Right forelimb (tissue), 1 donor: ENCODE measurements around the gene PLXNB2.
"Not testable (repeated sequence)": the region's sequence is repeated elsewhere in the genome, so short reads cannot be mapped to it uniquely, and the experiment has no call there.

Experiments used
- DNase-seq: peaks from one replicate; pipeline ENCODE4 v3.0.0-alpha.2; 2018

The PLXNB2 gene, protein sequence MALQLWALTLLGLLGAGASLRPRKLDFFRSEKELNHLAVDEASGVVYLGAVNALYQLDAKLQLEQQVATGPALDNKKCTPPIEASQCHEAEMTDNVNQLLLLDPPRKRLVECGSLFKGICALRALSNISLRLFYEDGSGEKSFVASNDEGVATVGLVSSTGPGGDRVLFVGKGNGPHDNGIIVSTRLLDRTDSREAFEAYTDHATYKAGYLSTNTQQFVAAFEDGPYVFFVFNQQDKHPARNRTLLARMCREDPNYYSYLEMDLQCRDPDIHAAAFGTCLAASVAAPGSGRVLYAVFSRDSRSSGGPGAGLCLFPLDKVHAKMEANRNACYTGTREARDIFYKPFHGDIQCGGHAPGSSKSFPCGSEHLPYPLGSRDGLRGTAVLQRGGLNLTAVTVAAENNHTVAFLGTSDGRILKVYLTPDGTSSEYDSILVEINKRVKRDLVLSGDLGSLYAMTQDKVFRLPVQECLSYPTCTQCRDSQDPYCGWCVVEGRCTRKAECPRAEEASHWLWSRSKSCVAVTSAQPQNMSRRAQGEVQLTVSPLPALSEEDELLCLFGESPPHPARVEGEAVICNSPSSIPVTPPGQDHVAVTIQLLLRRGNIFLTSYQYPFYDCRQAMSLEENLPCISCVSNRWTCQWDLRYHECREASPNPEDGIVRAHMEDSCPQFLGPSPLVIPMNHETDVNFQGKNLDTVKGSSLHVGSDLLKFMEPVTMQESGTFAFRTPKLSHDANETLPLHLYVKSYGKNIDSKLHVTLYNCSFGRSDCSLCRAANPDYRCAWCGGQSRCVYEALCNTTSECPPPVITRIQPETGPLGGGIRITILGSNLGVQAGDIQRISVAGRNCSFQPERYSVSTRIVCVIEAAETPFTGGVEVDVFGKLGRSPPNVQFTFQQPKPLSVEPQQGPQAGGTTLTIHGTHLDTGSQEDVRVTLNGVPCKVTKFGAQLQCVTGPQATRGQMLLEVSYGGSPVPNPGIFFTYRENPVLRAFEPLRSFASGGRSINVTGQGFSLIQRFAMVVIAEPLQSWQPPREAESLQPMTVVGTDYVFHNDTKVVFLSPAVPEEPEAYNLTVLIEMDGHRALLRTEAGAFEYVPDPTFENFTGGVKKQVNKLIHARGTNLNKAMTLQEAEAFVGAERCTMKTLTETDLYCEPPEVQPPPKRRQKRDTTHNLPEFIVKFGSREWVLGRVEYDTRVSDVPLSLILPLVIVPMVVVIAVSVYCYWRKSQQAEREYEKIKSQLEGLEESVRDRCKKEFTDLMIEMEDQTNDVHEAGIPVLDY (N-terminal part only)

DNA sequence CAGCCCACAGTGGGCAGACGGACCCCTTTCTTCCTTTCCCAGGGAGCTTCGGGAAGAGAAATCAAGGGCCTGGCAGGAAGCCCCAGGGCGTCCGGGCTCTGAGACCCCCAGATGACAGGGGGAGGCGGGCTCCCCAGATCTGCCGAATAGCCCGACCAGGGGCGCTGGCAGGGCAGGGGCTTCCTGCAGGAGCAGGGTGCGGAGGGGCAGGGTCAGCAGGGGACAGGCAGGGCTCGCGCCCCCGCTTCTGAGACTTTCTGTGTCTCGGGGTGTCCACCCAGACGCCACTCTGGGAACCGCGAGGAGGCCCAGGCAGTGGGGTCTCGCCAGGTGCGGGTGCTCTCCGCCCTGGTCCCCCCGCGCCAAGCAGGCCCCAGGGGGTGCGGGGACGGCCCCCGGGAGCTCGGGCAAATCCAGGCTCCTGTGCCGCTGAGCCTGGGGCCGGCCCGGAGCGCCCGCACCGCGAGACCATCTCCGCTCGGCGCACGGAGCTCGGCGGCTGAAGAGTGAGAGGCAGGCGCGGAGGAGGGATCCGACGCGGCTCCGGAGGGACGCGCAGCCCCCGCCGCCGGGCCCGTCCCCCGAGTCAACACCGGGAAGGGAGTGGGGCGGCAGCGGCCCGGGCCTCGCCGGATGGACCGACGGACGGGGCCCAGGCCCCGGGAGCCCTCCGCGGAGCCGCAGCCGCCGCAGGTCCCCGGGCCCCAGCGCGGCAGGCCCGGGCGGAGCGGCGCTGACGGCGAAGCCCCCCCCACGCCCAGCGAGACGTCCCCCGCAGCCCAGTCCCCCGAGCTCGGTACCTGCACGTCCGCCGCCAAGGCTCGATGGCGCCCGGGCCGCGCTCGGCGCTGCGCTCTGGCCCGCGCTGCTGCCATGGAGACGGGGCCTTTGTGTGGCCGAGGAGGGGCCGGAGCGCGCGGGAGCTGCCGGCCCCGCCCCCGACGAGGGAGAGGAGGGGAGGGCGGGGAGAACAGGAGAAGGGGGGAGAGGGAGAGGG is at the start of gene PLXNB2:
TSS of gene PLXNB2 (minus strand) at position 894 of the 997 bp plus-strand sequence. CDS start 17,062 bp downstream, outside the sequence.
- DNase-seq: peak; percentile 86

GRCh38 chr22:50357222-50357621 is 49.8 kb upstream of the PLXNB2 start:
- DNase-seq: no peak

DNA sequence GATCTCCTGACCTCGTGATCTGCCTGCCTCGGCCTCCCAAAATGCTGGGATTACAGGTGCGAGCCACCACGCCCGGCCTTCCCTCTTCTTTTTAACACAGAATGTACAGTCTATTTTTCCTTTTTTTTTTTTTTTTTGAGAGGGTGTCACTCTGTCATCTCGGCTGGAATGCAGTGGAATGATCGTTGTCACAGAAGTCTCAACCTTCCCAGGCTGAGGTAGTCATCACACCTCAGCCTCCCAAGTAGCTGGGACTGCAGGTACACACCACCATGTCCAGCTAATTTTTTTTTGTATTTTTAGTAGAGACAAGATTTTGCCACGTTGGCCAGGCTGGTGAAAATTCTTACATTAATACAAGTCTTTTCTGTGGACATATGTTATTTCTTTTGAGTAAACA is 48.7 kb upstream of the PLXNB2 start:
- no peak for DNase-seq

DNA sequence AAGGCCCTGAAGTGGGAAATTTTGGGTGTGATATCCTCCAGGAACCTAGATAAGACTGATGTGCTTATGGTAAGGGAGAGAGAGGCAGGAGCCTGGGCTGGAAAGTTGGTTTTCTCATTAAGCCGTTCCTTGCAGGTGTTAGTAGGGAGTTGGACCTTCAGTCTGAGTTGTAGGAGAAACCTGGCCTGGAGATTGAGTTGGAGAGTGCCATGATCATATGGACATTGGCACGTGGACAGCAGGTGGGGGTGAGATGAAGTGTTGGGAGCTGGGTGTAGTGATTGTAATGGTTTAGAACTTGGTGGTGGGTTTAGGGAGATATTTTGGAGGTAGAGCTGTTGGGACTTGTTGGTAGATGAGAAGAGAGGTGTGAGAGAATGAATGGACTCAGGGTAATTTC is 40.6 kb upstream of the PLXNB2 start:
- DNase-seq: no peak

DNA sequence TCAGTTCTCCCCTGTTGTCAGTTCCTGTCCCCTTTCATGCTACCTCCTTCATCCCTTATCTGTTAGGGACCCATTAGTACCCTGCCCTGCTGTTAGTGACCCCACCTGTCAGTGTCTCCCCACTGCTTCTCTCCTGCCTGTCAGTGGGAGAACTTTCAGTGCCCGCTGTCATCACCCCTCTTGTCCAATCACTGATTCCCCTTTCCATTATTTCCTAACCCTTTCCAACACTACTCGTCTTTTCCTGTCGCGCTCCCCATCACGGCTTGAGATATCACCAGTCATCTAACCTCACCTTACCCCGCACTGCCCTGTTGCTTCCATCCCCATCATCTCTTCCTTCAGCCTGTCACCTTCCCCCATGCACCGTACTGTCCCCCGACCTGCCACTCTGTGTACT is 39.7 kb upstream of the PLXNB2 start:
- DNase-seq: no peak

GRCh38 chr22:50346470-50346869 is 39.0 kb upstream of the PLXNB2 start:
- DNase-seq: no peak

- DNase-seq: no peak
Observed at GRCh38 chr22:50343541-50343935, 36.1 kb upstream of the PLXNB2 start.

DNA sequence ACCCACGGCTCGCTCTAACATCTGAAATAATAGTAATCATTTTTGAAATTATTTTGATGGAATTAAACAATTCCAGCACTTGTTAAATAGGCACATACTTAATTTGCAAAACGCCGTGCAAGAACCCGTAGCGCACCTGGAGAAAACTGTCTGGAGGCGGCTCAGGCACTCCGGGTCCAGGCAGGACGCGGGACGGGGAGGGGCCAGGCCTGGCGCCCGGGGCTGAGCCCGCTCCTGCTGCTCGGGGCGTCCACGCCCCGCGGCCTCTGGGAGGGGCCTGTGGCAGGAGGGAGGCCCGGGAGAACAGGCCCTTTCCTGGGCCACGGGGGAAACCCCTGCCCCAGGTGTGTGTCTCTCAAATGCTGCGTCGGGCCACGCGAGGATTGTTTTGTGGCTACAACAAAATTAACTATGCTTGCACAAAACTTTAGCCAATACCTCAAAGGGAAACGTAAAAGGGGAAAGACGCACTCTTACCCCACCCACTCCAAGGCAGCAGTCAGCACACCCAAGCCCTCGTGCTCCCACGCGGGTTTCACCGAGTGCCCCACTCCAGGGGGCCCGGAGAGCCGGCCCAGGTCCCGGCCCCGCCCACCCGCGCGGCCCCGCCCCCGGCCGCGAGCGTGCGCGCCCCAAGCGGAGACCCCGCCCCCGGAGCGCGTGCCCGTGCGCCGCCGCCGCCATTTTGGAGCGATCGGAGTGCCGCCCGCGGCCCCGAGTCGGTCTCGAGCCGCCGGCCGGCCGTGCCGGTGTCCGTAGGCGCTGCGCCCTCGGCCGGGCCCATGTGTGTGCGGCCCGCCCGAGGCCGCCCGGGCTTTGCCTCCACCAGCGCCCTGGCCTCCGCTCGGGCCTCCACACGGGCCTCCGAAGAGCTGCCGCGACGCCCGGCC is 35.5 kb upstream of the PLXNB2 start, which contains the start of gene PPP6R2:
TSS of gene PPP6R2 (plus strand) at position 677 of the 890 bp plus-strand sequence. CDS start 50,582 bp downstream, outside the sequence.
- DNase-seq: peak; percentile 93

GRCh38 chr22:50341977-50342650 is 34.7 kb upstream of the PLXNB2 start:
- DNase-seq: peak; percentile 91

DNA sequence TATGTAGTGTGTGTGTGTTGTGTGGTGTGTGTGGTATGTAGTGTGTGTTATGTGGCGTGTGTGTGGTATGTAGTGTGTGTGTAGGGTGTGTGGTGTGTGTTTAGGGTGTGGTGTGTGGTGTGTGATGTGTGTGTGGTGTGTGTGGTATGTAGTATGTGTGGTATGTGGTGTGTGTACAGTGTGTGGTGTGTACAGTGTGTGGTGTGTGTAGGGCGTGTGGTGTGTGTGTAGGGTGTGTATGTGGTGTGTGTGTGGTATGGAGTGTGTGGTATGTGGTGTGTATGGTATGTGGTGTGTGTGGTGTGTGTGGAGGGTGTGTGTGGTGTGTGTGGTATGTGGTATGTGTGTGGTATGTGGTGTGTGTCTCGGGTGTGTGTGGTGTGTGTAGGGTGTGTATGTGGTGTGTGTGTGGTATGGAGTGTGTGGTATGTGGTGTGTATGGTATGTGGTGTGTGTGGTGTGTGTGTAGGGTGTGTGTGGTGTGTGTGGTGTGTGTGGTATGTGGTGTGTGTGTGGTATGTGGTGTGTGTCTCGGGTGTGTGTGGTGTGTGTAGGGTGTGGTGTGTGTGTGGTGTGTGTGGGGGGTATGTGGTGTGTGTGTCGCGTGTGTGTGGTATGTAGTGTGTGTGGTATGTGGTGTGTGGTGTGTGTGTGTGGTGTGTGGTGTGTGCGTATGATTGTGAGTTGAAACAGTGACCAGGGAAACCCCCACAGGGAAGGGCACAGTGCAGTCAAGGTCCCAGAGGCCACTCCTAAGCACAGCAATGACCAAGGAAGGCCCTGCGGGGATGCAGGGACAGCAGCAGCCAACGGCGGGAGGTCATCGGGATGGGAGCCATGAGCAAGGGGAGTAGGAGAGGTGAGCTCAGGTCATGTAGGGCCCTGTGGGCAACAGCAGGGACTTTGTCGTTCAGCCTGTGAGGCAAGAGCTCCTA is 32.8 kb upstream of the PLXNB2 start:
- DNase-seq: no peak

GRCh38 chr22:50338860-50339462 is 31.5 kb upstream of the PLXNB2 start:
- no peak for DNase-seq

DNA sequence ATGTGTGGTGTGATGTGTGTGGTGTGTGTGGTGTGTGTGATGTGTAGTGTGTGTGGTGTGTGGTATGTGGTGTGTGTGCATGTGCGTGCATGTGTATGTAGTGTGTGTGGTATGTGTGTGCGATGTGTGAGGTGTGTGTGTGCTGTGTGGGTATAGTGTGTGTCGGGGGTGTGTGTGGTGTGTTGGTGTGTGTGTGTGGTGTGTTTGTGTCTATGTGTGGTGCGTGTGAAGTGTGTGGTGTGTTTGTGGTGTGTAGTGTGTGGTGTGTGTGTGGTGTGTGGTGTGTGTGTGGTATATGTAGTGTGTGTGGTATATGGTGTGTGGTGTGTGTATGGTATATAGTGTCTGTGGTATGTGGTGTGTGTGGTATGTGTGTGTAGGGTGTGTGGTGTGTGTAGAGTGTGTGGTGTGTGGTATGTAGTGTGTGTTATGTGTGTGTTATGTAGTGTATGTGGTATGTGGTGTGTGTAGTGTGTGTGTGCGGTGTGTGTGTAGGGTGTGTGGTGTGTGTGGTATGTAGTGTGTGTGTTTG is 30.7 kb upstream of the PLXNB2 start:
- no peak for DNase-seq

DNA sequence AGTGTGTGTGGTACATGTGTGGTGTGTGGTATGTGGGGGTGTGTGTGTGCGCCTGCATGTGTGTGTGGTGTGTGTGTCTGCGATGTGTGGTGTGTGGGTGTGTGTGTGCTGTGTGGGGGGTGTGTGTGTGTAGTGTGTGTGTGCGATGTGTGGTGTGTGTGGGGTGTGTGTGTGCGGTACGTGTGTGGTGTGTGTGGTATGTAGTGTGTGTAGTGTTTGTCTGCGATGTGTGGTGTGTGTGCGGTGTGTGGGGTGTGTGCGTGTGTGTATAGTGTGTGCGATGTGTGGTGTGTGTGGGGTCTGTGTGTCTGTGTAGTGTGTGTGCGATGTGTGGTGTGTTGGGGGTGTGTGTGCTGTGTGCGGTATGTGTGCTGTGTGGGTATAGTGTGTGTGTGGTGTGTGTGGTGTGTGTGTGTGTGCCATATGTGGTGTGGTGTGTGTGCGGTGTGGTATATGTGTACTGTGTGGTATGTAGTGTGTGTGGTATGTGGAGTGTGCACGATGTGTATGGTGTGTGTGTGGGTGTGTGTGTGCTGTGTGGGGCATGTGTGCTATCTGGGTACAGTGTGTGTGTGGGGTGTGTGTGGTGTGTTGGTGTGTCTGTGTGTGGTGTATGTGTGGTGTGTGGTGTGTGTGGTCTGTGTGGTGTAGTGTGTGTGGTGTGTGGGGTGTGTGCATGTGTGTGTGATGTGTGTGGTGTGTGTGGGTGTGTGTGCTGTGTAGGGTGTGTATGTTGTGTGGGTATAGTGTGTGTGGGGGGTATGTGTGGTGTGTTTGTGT is 30.0 kb upstream of the PLXNB2 start:
- no peak for DNase-seq

DNA sequence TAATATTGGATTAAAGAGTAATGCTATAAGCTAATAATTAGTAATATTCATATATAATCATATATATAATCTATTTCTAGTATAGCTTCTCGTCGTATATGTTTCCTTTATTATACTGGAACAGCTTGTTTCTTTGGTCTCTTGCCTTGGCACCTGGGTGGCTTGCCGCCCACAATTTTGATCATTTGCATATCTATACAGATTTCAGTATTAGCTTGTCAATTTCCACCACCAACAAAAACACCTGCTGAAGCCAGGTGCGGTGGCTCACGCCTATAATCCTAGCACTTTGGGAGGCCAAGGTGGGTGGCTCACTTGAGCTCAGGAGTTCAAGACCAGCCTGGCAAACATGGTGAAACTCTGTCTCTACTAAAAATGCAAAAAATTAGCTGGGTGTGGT is 27.0 kb upstream of the PLXNB2 start:
- DNase-seq: not testable (repeated sequence)

DNA sequence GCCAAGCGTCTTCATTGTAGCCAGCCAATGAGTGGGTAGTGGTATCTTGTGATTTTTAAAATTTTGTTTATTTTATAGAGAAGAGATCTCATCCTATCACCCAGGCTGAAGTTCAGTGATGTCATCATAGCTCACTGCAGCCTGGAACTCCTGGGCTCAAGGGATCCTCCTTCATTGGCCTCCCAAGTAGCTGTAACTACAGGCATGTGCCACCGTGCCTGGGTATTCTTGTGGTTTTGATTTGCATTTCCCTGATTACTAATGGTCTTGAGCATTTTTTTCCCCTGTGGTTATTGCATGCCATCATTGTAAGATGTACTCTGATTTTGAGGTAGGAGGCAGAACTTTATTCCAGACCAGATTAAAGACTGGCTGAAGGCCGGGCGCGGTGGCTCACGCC is 21.8 kb upstream of the PLXNB2 start:
- DNase-seq: no peak

GRCh38 chr22:50327711-50328019 is 20.2 kb upstream of the PLXNB2 start:
- DNase-seq: no peak

- peak; percentile 89 for DNase-seq
Observed at GRCh38 chr22:50326956-50327710, 19.7 kb upstream of the PLXNB2 start, which contains the start of gene DENND6B. Gene DENND6B (minus strand): TSS chr22:50327012. CDS start chr22:50326988, 24 bp downstream.
